Peyer's patch (tissue), 4 donors: Measurements from ENCODE around the gene SPRED2. TPM values are rescaled to one million over a fixed set of nuclear protein-coding genes. Genes with fewer than 3 reads are reported as not detected.

Experiments used
- DNase-seq, 3 donors: peaks; one replicate each; pipeline ENCODE4 v3.0.0-alpha.2; 2017 to 2019
- H3K27ac ChIP-seq, 4 donors: fragments of 200-600 bp; sonication (generic); one replicate each; pipeline ENCODE4 v1.5.1; 2016 to 2019
- H3K27me3 ChIP-seq, 2 donors: fragments of 200-600 bp; sonication (generic); one replicate each; pipeline ENCODE4 v1.5.1; 2019
- H3K36me3 ChIP-seq, 3 donors: fragments of 200-600 bp; sonication (generic); one replicate each; pipeline ENCODE4 v1.5.1; 2016 to 2019
- H3K4me1 ChIP-seq, 4 donors: fragments of 200-600 bp; sonication (generic); one replicate each; pipeline ENCODE4 v1.5.1; 2016 to 2019
- H3K4me3 ChIP-seq, 4 donors: fragments of 200-600 bp; sonication (generic); 1 replicate in 3 of 4; 2 replicates in 1 of 4; pipeline ENCODE4 v1.5.1; 2016 to 2019; ENCODE audit warnings: mild to moderate bottlenecking in 1 of 4
- H3K9me3 ChIP-seq, 4 donors: fragments of 200-600 bp; sonication (generic); one replicate each; pipeline ENCODE4 v1.5.1; 2016 to 2019; ENCODE audit warnings: mild to moderate bottlenecking in 1 of 4
- POLR2A ChIP-seq, 2 donors: fragments of 450-650 bp; IDR thresholded peaks; one replicate each; pipeline ENCODE4 v1.5.1; 2017; ENCODE audit warnings: antibody characterized with exemption in 2 of 2, mild to moderate bottlenecking in 2 of 2, moderate library complexity in 2 of 2
- total RNA-seq, 4 donors: library from RNA; depleted of rRNA; stranded (reverse); fragments of >200 nt; gene quantifications; one replicate each; pipeline ENCODE4 v1.1.0, GENCODE V29; 2016
- TF ChIP-seq, protein P1 (sequence below), 6 experiments: fragments of 450-650 bp in 4 of 6; fragments of 200-600 bp in 2 of 6; sonication (generic) in 1 of 6; IDR thresholded peaks; one replicate each; pipeline ENCODE4 v1.5.1; 2017 to 2019; ENCODE audit warnings: antibody characterized with exemption in 6 of 6, mild to moderate bottlenecking in 3 of 6, moderate library complexity in 1 of 6

SPRED2 gene
- total RNA-seq, 4 donors from 2014 or later: 14.9 to 26.9 (median 23.0) TPM

- no peaks in the 10 kb centered on the region for H3K4me1 ChIP-seq
- H3K27me3 ChIP-seq: no peaks in the 10 kb centered on the region
- no peak overlapping the region for H3K4me3 ChIP-seq
- no peaks in the 10 kb centered on the region for H3K9me3 ChIP-seq
- H3K27ac ChIP-seq: no peak overlapping the region
- TF ChIP-seq, protein P1, sequence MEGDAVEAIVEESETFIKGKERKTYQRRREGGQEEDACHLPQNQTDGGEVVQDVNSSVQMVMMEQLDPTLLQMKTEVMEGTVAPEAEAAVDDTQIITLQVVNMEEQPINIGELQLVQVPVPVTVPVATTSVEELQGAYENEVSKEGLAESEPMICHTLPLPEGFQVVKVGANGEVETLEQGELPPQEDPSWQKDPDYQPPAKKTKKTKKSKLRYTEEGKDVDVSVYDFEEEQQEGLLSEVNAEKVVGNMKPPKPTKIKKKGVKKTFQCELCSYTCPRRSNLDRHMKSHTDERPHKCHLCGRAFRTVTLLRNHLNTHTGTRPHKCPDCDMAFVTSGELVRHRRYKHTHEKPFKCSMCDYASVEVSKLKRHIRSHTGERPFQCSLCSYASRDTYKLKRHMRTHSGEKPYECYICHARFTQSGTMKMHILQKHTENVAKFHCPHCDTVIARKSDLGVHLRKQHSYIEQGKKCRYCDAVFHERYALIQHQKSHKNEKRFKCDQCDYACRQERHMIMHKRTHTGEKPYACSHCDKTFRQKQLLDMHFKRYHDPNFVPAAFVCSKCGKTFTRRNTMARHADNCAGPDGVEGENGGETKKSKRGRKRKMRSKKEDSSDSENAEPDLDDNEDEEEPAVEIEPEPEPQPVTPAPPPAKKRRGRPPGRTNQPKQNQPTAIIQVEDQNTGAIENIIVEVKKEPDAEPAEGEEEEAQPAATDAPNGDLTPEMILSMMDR (IDR thresholded peaks at IDR 0.05): no peak
- TF ChIP-seq POLR2A (IDR thresholded peaks at IDR 0.05): no peak
- no peak for DNase-seq
- H3K36me3 ChIP-seq: peaks cover 0 to 58% (median 0%) of the 10 kb centered on the region in 3 donors
These were observed 118.5 kb downstream of the SPRED2 start for GRCh38 chr2:65313954-65314256.

DNA sequence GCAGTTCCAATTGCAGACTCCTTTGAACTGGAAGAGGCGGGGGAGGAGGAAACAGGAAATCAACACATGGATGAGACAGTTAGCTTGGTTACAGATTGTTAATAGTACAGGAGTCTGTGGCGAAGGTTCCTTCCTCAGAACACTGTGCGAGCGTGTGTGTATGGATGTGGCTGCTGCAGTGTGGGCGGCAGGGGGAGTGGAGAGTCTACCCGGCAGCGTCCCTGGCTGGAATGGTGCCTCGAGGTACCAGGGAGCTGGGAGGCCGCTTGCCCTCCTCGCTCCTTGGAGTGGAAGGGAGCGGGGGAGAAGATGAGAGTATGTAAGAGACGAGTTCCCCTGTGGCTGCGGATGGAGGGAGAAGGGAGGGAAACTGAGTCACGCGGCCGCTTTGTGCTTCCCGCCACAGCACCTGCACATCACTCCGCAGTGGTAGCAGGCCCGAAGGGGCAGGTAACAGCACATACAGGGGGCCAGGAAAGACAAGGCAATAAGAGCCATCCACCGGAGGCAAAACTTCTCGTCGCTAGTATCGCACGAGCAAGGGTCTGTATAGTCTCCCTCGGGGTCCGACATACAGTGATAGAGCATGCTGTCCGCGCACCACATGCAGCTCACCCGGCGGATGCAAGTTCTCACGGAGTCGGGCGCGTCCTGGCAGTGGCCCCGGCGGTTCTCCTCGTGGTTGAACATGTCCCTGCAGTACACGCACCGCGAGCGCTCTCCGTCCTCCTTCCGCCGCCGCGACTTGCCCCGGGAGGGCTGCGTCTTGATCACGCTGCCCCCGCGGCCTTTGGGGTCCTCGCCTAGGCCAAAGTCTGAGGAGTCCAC is 119.1 kb downstream of the SPRED2 start:
- H3K4me1 ChIP-seq: no peaks in the 10 kb centered on the region
- no peak for TF ChIP-seq POLR2A (IDR thresholded peaks at IDR 0.05)
- TF ChIP-seq, protein P1 (IDR thresholded peaks at IDR 0.05): no peak
- H3K27ac ChIP-seq: no peak overlapping the region
- H3K9me3 ChIP-seq: no peaks in the 10 kb centered on the region
- H3K4me3 ChIP-seq: no peak overlapping the region
- peaks cover 0 to 58% (median 0%) of the 10 kb centered on the region in 3 donors for H3K36me3 ChIP-seq
- no peaks in the 10 kb centered on the region for H3K27me3 ChIP-seq
- DNase-seq: no peak

DNA sequence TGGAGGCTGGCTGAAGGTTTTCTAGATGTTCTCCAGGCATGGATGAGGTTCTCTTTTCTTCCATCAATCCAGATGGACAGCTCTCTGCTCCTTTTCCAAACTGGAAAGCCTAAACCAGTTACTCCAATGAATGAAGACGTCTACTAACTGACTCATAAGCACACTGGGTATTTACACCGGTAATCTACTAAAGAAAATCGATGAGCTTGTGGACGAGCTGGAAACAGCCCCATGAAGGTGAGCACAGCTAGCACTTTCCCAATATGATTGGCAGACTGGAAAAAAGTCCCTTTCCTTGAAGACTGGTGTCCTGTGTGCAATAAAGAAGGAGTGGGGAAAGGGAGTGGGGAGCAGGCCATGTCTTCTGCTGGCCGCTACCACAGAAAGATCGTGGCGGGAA is 120.8 kb downstream of the SPRED2 start:
- Histone ChIP-seq H3K9me3 (no peaks in the 10 kb centered on the region), H3K27me3 (no peaks in the 10 kb centered on the region), H3K4me1 (no peaks in the 10 kb centered on the region), H3K27ac (no peak overlapping the region), H3K36me3 (peaks cover 0 to 58% (median 0%) of the 10 kb centered on the region in 3 donors), H3K4me3 (no peak overlapping the region)
- TF ChIP-seq, protein P1 (IDR thresholded peaks at IDR 0.05): no peak
- TF ChIP-seq POLR2A (IDR thresholded peaks at IDR 0.05): no peak
- no peak for DNase-seq

GRCh38 chr2:65311049-65311448 is 121.3 kb downstream of the SPRED2 start:
- no peaks in the 10 kb centered on the region for H3K4me1 ChIP-seq
- no peaks in the 10 kb centered on the region for H3K27me3 ChIP-seq
- TF ChIP-seq POLR2A (IDR thresholded peaks at IDR 0.05): no peak
- TF ChIP-seq, protein P1 (IDR thresholded peaks at IDR 0.05): no peak
- H3K9me3 ChIP-seq: no peaks in the 10 kb centered on the region
- H3K4me3 ChIP-seq: no peak overlapping the region
- H3K36me3 ChIP-seq: peaks cover 0 to 52% (median 0%) of the 10 kb centered on the region in 3 donors
- H3K27ac ChIP-seq: no peak overlapping the region
- no peak for DNase-seq

DNA sequence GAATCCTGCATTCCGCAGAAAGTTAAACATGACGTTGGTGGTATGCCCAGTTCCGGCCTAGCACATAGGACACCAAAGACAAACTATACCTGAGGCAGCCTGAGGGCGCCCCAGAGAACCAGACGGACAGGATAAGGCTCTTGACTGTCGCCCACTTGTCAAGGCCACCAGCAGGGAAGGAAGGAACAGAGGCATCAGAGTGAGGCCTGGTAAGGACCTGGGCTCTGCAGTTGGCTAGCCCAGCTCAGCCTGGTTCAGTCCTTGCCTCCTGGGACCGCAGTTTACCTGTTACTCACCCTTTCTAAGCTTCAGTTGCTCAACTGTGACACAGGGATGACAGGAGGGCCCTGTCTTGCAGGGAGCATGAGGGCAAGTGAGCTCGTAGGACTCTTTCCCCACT is 122.7 kb downstream of the SPRED2 start:
- Histone ChIP-seq H3K4me3 (no peak overlapping the region), H3K27ac (peak overlapping the region in 2 of 4 donors; percentile 42 to 60), H3K4me1 (no peaks in the 10 kb centered on the region), H3K27me3 (no peaks in the 10 kb centered on the region), H3K36me3 (peaks cover 0 to 40% (median 0%) of the 10 kb centered on the region in 3 donors), H3K9me3 (no peaks in the 10 kb centered on the region)
- TF ChIP-seq, protein P1 (IDR thresholded peaks at IDR 0.05): no peak
- TF ChIP-seq POLR2A (IDR thresholded peaks at IDR 0.05): no peak
- DNase-seq: no peak
